HG03342 (cell line): ENCODE measurements around the gene MYO3B.

Experiments
- ATAC-seq: cut with Tn5 transposase; IDR thresholded peaks from one replicate; pipeline ENCODE4 v1.9.1; 2021; ENCODE audit warnings: mild to moderate bottlenecking, moderate library complexity; ENCODE audit not compliant: unreplicated experiment

MYO3B gene

DNA sequence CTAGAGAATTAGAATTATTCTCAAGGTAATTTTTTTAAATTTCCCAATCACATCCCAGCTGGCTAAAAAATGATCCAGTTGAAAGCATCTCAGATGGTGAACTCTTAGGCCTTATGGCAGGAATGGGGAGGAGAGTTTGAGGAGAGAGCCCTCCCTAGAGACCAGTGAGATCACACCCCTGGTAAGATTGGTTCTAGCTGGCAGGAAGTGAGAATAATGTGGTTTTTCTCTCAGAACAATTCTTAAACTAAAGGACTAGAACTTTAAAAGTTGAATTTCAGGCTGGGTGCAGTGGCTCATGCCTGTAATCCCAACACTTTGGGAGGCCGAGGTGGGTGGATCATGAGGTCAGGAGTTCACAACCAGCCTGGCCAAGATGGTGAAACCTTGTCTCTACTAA, 120.2 kb downstream of the MYO3B start:
- ATAC-seq: peak; percentile 86

- no peak for ATAC-seq
Observed at GRCh38 chr2:170298861-170299429, 121.0 kb downstream of the MYO3B start.

DNA sequence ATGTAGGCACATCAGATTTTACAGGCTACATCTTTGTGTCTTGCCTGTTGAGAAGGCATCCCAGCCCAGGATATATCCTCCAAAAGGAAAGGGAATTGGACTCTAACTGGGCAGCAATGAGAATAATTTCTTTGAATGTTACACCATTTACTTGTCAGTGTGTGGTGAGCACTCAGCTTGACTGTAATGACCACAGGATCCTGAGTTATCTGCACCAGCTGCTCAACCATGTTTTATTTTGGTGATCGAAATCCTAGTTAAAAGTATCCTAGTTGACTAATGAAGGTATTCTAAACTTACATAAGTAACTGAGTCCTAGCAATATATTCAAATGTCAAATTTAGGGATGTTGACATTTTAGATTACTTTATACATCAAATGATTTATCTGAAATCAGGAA, 123.0 kb downstream of the MYO3B start:
- ATAC-seq: no peak

GRCh38 chr2:170301626-170302025, 123.7 kb downstream of the MYO3B start:
- no peak for ATAC-seq

DNA sequence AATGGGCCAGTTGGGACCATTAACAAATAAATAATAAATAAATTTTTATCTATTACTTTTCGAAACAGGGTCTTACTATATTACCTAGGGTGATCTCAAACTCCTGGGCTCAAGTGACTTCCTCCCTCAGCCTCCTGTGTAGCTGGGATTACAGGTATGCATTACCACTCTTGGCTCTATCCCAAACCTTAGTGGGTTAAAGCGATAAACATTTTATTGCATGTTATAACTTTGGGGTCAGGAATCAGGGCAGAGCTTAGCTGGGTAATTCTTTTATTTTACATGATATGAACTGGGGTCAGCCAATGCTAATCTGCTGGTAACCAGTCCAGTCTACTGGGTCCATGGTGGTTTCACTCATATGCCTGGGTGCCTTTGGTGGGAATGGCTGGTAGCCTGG, 127.8 kb downstream of the MYO3B start:
- no peak for ATAC-seq

DNA sequence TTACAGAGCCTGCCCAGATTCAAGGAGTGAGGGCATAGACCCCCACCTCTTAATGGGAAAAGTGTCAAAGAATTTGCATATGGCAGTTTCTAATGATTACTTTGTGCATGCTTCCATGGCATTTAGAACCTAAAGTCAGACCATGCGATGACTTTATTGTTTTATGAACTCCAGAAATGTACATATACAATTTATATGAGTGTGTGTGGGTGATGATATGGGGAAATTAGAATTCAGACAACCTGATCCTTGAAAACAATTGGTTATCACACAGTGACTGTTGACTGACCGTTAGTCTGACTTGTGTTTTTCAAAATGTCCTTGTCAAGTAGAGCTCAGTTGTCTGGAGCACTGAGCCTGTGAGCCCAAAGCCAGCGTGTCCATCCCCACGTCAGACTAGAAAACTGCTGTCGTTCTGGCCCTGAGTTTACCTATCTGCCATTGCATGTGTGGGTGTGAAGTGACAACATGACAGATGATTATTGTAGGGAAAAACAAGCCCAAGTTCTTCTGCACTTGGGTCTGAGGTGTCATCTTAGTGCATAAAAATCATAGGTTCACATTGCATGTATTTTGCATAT, 128.4 kb downstream of the MYO3B start:
- no peak for ATAC-seq

DNA sequence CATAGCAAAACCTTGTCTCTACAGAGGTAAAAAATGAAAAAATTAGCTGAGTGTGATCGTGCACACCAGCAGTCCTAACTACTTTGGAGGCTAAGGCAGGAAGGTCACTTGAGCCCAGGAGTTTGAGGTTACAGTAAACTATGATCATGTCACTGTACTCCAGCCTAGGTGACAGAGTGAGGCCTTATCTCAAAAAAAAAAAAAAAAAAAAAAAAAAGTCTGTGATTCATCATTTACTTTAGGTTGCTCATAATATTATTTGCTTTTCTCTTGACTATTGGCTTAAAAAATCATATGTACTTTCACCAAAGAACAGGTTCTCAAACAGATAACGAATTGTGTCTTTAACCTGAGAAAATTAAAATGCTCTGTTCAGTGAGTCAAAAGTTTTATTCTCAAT, 129.1 kb downstream of the MYO3B start:
- ATAC-seq: no peak

DNA sequence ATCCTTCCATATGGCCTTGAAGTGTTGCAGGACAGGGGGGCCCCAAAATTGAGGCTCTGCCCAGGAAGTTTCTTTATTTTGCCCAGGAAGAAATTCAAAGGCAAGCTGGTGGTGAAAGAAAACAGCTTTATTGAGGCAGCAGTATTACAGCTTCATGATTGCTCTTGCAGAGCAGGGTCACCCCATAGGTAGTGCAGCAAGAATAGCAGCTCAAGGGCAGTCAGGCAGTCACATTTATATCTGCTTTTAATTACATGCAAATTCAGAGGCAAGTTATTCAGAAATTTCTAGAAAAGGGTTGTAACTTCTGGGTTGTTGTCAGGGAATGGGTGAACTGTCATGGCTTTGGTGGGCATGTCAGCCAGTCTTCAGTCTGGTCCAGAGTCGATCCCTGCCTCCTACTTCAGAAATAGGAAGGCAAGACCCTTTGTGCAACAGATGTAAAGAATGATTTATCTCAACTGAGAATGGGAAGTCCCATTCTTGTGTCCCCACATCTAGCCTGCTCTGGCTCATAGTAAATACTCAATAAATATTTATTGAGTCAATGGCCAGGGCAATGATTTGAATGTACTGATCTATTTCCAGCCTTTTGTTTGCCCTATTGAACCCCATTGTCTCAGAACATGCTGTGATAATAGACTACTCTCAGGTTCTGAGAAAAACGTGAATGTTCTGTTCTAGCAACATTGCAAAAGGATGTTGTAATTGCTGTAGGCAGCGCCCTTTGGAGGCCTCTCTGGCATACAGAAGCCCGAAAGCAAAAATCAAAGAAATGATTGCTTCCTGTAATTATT, 129.8 kb downstream of the MYO3B start:
- ATAC-seq: no peak

- no peak for ATAC-seq
Observed at GRCh38 chr2:170310876-170311502, 133.0 kb downstream of the MYO3B start.

DNA sequence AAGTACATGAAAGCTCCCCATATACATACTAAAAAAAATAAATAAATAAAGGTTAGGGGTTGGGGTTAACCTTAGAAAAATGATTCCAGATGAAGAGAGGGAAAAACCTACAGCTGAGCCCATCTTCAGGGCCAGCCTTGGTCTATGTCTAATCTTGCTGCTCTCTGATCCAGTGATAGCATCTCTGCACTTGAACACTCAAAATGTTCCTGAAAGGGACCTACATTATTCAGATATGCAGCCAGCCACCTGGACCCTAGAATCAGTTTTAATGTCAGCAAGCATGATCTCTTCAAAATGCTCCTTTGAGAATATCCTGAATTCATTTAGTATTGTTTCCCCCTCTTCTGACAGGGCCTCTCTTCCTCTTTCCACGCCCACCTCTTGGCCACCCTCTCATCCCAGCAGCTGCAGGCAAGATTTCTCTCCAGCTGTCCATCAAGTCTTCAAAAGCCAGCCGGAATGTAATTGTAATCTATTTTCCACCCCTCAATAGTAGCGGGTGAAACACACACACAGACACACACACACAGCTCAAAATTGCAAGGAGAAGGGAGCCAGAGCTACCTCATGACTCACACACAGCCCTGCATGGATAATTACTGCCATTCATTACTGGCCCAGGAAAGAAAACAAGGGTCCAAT, 135.5 kb downstream of the MYO3B start:
- no peak for ATAC-seq

- no peak for ATAC-seq
Observed at GRCh38 chr2:170313992-170314348, 136.0 kb downstream of the MYO3B start.

GRCh38 chr2:170314744-170315447, 136.9 kb downstream of the MYO3B start:
- ATAC-seq: no peak

GRCh38 chr2:170320948-170321347, 143.0 kb downstream of the MYO3B start:
- no peak for ATAC-seq

DNA sequence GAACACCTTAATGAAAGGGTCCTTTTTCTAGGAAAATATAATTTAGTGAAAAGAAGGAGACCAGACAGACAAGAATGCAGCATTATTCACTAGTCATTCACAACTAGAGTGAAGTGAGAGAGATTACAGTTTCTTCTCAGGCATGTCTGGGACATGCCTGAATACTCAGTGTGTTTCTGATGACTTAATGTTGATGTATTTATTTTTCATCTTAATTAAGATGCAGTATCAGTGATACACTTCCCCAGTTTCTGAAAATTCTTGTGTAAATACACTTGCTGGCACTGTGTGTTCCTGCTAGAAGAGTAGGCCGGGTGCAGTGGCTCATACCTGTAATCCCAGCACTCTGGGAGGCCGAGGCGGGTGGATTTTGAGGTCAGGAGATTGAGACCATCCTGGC, 143.6 kb downstream of the MYO3B start:
- ATAC-seq: no peak

GRCh38 chr2:170322140-170322766, 144.3 kb downstream of the MYO3B start:
- no peak for ATAC-seq

GRCh38 chr2:170323743-170324142, 145.8 kb downstream of the MYO3B start:
- ATAC-seq: no peak

GRCh38 chr2:170324640-170325046, 146.7 kb downstream of the MYO3B start:
- ATAC-seq: no peak

DNA sequence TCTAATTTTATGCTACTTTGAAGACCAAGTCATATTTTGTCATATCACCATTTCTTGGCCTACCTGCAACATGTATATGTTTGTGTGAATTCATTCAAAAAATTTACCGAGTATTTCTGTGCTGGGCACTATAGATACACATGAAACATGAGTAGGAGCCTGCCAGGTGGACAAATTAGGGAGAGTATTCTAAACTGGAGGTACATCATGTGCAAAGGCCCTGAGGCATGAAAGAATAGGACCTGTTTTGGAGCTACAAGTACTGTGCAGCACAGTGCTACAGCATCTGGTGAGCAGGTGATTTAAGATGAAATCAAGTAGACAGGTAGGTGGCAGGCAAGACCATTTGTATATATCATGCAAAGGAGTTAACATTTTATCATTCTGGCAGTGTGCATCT, 152.9 kb downstream of the MYO3B start:
- ATAC-seq: no peak

- no peak for ATAC-seq
Observed at GRCh38 chr2:170332676-170333402, 154.9 kb downstream of the MYO3B start.

- no peak for ATAC-seq
Observed at GRCh38 chr2:170335351-170335750, 157.4 kb downstream of the MYO3B start.
